Smooth muscle cell (in vitro differentiated cells): ENCODE data around the gene ZNF343. TPM values are rescaled to one million over a fixed set of nuclear protein-coding genes. Genes with fewer than 3 reads are reported as not detected.

Source experiments
- DNase-seq: peaks from one replicate; lab custom pipeline; 2025; ENCODE audit not compliant: unreplicated experiment; lab: John Stamatoyannopoulos, UW
- H2AFZ ChIP-seq: fragments of 200-600 bp; sonication (generic); 2 replicates; pipeline ENCODE4 v1.6.0; 2016; ENCODE audit warnings: antibody characterized with exemption, low read depth, mild to moderate bottlenecking
- H3F3A ChIP-seq: fragments of 200-600 bp; sonication (generic); 2 replicates; pipeline ENCODE4 v1.6.0; 2017; ENCODE audit warnings: antibody characterized with exemption, low read depth
- H3K27ac ChIP-seq: fragments of 200-600 bp; sonication (generic); 2 replicates; pipeline ENCODE4 v1.5.1; 2016; ENCODE audit warnings: low read depth, mild to moderate bottlenecking
- H3K27me3 ChIP-seq: fragments of 200-600 bp; sonication (generic); 2 replicates; pipeline ENCODE4 v1.6.1; 2016; ENCODE audit warnings: low read depth, mild to moderate bottlenecking
- H3K36me3 ChIP-seq: fragments of 200-600 bp; sonication (generic); 2 replicates; pipeline ENCODE4 v1.5.1; 2016; ENCODE audit warnings: low read depth
- H3K4me1 ChIP-seq: fragments of 200-600 bp; sonication (generic); 2 replicates; pipeline ENCODE4 v1.5.1; 2016; ENCODE audit warnings: low read depth
- H3K4me2 ChIP-seq: fragments of 200-600 bp; sonication (generic); 2 replicates; pipeline ENCODE4 v1.6.0; 2016; ENCODE audit warnings: mild to moderate bottlenecking
- H3K4me3 ChIP-seq: fragments of 200-600 bp; sonication (generic); 2 replicates; pipeline ENCODE4 v1.5.1; 2016; ENCODE audit warnings: mild to moderate bottlenecking
- H3K79me2 ChIP-seq: fragments of 200-600 bp; sonication (generic); 2 replicates; pipeline ENCODE4 v1.6.0; 2016; ENCODE audit warnings: low read depth, mild to moderate bottlenecking
- H3K9ac ChIP-seq: fragments of 200-600 bp; sonication (generic); 2 replicates; pipeline ENCODE4 v1.6.0; 2016; ENCODE audit warnings: low read depth
- H3K9me3 ChIP-seq: fragments of 200-600 bp; sonication (generic); replicated peaks from 2 replicates; pipeline ENCODE4 v1.5.1; 2016; ENCODE audit warnings: low read depth
- H4K20me1 ChIP-seq: fragments of 200-600 bp; sonication (generic); 2 replicates; pipeline ENCODE4 v1.6.0; 2016; ENCODE audit warnings: low read depth
- WGBS: methylation state at CpG from one replicate; pipeline ENCODE4 v1.1.7; 2016; ENCODE audit warnings: low lambda C conversion rate; 5-methylcytosine and 5-hydroxymethylcytosine counted together
- polyA plus RNA-seq: library from polyadenylated mRNA; unstranded; fragments of >200 nt; fragmentation: Nextera tagmentation; extraction: Ambion mirVana; gene quantifications from 2 replicates; pipeline ENCODE4 v1.2.1, GENCODE V29; 2016
- total RNA-seq: library from RNA; depleted of rRNA; stranded (reverse); fragments of >200 nt; gene quantifications from 2 replicates; pipeline ENCODE4 v1.2.3, GENCODE V29; 2014
- TF ChIP-seq, protein P1 (sequence below): fragments of 200-600 bp; sonication (generic); IDR thresholded peaks from 2 replicates; pipeline ENCODE4 v1.5.1; 2017; ENCODE audit warnings: borderline replicate concordance, mild to moderate bottlenecking, antibody characterized with exemption; ENCODE audit not compliant: insufficient read depth, poor library complexity, severe bottlenecking

ZNF343 gene
- total and polyA plus RNA-seq, 2 experiments from 2014 or later = 2.3 to 5.0 TPM

DNA sequence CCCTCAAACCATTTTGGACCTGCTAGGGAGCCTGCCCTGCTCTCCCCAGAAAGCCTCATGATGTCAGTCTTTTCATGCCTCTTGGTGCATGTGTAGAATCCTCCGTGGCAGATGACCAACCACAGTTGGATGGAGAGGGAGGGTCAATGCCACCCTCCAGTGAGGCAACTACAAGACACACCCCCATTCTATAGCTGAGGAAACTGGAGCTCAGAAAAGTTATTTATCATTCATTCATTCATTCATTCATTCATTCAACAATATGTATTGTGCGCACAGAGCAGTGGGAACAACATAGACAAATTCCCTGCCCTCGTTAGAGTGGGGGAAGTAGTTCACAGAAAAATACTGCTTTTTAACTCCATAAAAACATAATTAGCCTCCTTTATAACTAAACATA is 54.9 kb downstream of the ZNF343 start:
- 84% methylated on average over 3 of the region's 3 CpGs for WGBS
- Histone ChIP-seq H3K9me3 (no peaks in the 10 kb centered on the region), H3K27me3 (no peaks in the 10 kb centered on the region), H3K4me3 (no peak overlapping the region), H3K4me2 (no peak overlapping the region), H4K20me1 (no peaks in the 10 kb centered on the region), H3K4me1 (no peaks in the 10 kb centered on the region), H3K36me3 (no peaks in the 10 kb centered on the region), H2AFZ (no peak overlapping the region), H3K27ac (no peak overlapping the region), H3K79me2 (no peaks in the 10 kb centered on the region), H3F3A (no peaks in the 10 kb centered on the region), H3K9ac (no peak overlapping the region)
- DNase-seq = no peak
- TF ChIP-seq, protein P1, sequence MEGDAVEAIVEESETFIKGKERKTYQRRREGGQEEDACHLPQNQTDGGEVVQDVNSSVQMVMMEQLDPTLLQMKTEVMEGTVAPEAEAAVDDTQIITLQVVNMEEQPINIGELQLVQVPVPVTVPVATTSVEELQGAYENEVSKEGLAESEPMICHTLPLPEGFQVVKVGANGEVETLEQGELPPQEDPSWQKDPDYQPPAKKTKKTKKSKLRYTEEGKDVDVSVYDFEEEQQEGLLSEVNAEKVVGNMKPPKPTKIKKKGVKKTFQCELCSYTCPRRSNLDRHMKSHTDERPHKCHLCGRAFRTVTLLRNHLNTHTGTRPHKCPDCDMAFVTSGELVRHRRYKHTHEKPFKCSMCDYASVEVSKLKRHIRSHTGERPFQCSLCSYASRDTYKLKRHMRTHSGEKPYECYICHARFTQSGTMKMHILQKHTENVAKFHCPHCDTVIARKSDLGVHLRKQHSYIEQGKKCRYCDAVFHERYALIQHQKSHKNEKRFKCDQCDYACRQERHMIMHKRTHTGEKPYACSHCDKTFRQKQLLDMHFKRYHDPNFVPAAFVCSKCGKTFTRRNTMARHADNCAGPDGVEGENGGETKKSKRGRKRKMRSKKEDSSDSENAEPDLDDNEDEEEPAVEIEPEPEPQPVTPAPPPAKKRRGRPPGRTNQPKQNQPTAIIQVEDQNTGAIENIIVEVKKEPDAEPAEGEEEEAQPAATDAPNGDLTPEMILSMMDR = no peak

DNA sequence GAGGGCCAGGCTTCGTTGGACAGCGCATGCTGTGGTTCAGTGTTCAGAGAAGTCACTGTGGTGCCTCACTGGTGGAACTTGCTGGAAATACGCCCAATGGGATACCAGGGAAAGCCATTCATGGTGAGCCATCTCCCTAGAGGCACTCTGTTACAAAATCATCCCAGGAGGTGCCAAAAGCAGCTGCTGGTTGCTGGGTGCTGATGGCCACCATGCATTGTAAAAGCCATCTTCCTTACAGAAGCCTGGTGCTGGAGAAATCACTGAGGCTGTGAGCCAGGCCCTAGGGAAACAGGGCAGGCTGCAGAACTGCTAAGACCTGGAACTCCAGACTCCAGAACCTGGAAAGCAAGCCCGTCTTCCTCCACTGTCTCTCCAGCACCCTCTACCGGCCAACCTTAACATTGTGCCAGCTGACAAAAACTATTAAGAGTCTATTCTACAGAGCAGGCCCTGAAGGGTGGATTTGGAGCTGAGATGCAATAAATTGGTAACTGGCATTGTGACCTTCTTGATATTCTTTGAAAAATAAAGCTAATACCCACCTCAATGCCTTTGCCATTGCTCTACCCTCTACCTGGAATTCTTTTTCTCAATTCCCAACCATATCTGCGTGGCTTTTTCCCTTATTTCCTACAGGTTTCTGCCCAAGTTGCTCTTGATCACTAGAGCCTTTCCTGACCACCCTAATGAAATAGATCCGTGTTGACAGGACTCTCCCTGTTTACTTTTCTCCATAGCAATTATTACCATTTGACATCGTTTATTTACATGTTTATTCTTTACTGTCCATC is 56.6 kb downstream of the ZNF343 start:
- peak; percentile 30 for DNase-seq
- Histone ChIP-seq H3K79me2 (no peaks in the 10 kb centered on the region), H3K4me2 (no peak overlapping the region), H3K9ac (no peak overlapping the region), H3F3A (no peaks in the 10 kb centered on the region), H3K27me3 (no peaks in the 10 kb centered on the region), H3K4me1 (no peaks in the 10 kb centered on the region), H3K9me3 (no peaks in the 10 kb centered on the region), H3K27ac (no peak overlapping the region), H3K36me3 (no peaks in the 10 kb centered on the region), H3K4me3 (no peak overlapping the region), H2AFZ (no peak overlapping the region), H4K20me1 (no peaks in the 10 kb centered on the region)
- TF ChIP-seq, protein P1 = peak; percentile 85
- 55% methylated on average over 8 of the region's 8 CpGs for WGBS

DNA sequence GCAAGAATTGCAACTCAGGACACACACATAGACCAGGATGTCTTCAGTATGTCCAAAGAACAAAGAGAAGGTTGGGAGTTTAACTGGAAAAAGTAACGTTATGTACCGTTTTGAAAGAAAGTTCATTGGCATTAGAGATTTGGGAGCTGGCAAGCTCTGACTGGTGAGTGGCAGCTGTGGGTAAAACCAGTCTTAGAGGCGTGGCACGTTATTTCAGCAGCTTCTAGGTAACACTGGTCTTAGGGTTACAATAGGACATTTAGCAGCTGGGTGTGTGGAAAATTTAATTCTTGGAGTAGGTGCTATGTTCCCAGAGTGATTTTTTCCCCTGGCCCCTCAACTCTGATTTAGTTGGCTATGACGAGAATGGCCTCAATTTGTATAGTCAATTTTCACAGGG is 57.3 kb downstream of the ZNF343 start:
- no peaks in the 10 kb centered on the region for H3F3A ChIP-seq
- H3K9ac ChIP-seq = no peak overlapping the region
- no peaks in the 10 kb centered on the region for H3K4me1 ChIP-seq
- H3K27ac ChIP-seq = no peak overlapping the region
- TF ChIP-seq, protein P1 = no peak
- no peak overlapping the region for H3K4me3 ChIP-seq
- no peaks in the 10 kb centered on the region for H3K9me3 ChIP-seq
- no peak overlapping the region for H3K4me2 ChIP-seq
- WGBS = 96% methylated on average over 5 of the region's 5 CpGs
- H3K27me3 ChIP-seq = no peaks in the 10 kb centered on the region
- H4K20me1 ChIP-seq = no peaks in the 10 kb centered on the region
- no peak for DNase-seq
- H3K36me3 ChIP-seq = no peaks in the 10 kb centered on the region
- H2AFZ ChIP-seq = no peak overlapping the region
- H3K79me2 ChIP-seq = no peaks in the 10 kb centered on the region

DNA sequence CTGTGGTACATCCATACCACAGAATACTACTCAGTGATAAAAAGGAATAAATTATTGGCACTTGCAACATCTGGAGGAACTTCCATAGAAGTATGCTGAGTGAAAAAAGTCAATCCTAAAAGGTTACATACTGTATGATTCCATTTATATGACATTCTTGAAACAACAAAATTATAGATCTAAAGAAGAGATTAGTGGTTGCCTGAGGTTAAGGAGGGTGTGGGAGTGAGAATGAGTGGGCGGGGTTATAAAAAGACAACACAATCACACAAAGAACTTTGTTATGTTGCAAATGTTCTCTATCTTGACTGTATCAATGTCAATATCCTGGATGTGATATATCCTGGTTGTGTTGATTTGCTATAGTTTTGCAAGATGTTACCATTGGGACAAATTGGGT is 59.3 kb downstream of the ZNF343 start:
- H4K20me1 ChIP-seq = no peaks in the 10 kb centered on the region
- DNase-seq = no peak
- H3F3A ChIP-seq = no peaks in the 10 kb centered on the region
- no peak overlapping the region for H3K9ac ChIP-seq
- no peaks in the 10 kb centered on the region for H3K9me3 ChIP-seq
- no peaks in the 10 kb centered on the region for H3K36me3 ChIP-seq
- no peaks in the 10 kb centered on the region for H3K79me2 ChIP-seq
- no peak overlapping the region for H2AFZ ChIP-seq
- no peaks in the 10 kb centered on the region for H3K27me3 ChIP-seq
- no peaks in the 10 kb centered on the region for H3K4me1 ChIP-seq
- H3K4me2 ChIP-seq = no peak overlapping the region
- TF ChIP-seq, protein P1 = no peak
- no peak overlapping the region for H3K27ac ChIP-seq
- H3K4me3 ChIP-seq = no peak overlapping the region
- 97% methylated on average over 1 of the region's 1 CpG for WGBS
